HEK293 (cell line): ENCODE measurements around the gene FBRSL1.

Source experiments
- CTCF ChIA-PET: fragments of 350-600 bp; formaldehyde crosslinking; extraction: SDS; loops from one replicate; lab custom pipeline; 2021; ENCODE audit warnings: antibody characterized with exemption; lab: Yijun Ruan, JAX
- POLR2A ChIA-PET: fragments of 300-600 bp; formaldehyde crosslinking; extraction: SDS; loops from one replicate; lab custom pipeline; 2020; ENCODE audit warnings: antibody characterized with exemption, inconsistent platforms; lab: Yijun Ruan, JAX
- H3K27ac ChIP-seq: fragments of 200-500 bp; sonication (Bioruptor generic); 2 replicates; pipeline ENCODE4 v1.5.1; 2014; ENCODE audit warnings: low read depth, low read length, control low read depth, inconsistent platforms; ENCODE audit errors: extremely low read depth
- H3K36me3 ChIP-seq, 2 experiments: fragments of 200-500 bp in 1 of 2; sonication (Bioruptor generic) in 1 of 2; 1 replicate in 1 of 2; 2 replicates in 1 of 2; pipeline ENCODE4 v1.5.1; 2014 to 2017; ENCODE audit warnings: inconsistent platforms in 2 of 2, low read length in 2 of 2; ENCODE audit not compliant: control insufficient read depth in 2 of 2, insufficient read depth in 1 of 2
- H3K4me1 ChIP-seq: fragments of 200-500 bp; sonication (Bioruptor generic); 2 replicates; pipeline ENCODE4 v1.5.1; 2014; ENCODE audit warnings: mild to moderate bottlenecking, low read length, inconsistent platforms; ENCODE audit not compliant: control insufficient read depth, insufficient read depth
- H3K4me3 ChIP-seq: 2 replicates; pipeline ENCODE4 v1.5.1; 2011; ENCODE audit warnings: low read depth, mild to moderate bottlenecking, control low read depth, low read length, moderate library complexity
- H3K9me3 ChIP-seq: fragments of 200-500 bp; sonication (Bioruptor generic); 2 replicates; pipeline ENCODE4 v1.5.1; 2014; ENCODE audit warnings: low read depth, low read length, inconsistent platforms; ENCODE audit not compliant: control insufficient read depth, insufficient read depth
- BCL11B ChIP-seq: fragments of 450-650 bp; formaldehyde crosslinking; IDR thresholded peaks from 2 replicates; pipeline ENCODE4 v1.5.1; 2016; ENCODE audit warnings: low read depth, missing biosample characterization, missing genetic modification characterization
- GLI4 ChIP-seq: fragments of 450-650 bp; formaldehyde crosslinking; IDR thresholded peaks from 2 replicates; pipeline ENCODE4 v1.5.1; 2016; ENCODE audit warnings: missing biosample characterization, missing genetic modification characterization
- GLIS1 ChIP-seq: fragments of 450-650 bp; formaldehyde crosslinking; IDR thresholded peaks from 2 replicates; pipeline ENCODE4 v1.5.1; 2016; ENCODE audit warnings: missing biosample characterization, missing genetic modification characterization
- KLF7 ChIP-seq: fragments of 450-650 bp; formaldehyde crosslinking; IDR thresholded peaks from 2 replicates; pipeline ENCODE4 v1.5.1; 2016; ENCODE audit warnings: missing biosample characterization, missing genetic modification characterization, borderline replicate concordance
- SP2 ChIP-seq: fragments of 450-650 bp; formaldehyde crosslinking; IDR thresholded peaks from 2 replicates; pipeline ENCODE4 v1.5.1; 2016; ENCODE audit warnings: missing biosample characterization, missing genetic modification characterization
- YY2 ChIP-seq: fragments of 450-650 bp; formaldehyde crosslinking; IDR thresholded peaks from 2 replicates; pipeline ENCODE4 v1.5.1; 2016; ENCODE audit warnings: missing biosample characterization, missing genetic modification characterization
- ZBTB17 ChIP-seq: fragments of 450-650 bp; formaldehyde crosslinking; IDR thresholded peaks from 2 replicates; pipeline ENCODE4 v1.5.1; 2016; ENCODE audit warnings: missing biosample characterization, missing genetic modification characterization
- ZBTB7A ChIP-seq: fragments of 450-650 bp; formaldehyde crosslinking; IDR thresholded peaks from 2 replicates; pipeline ENCODE4 v1.5.1; 2016; ENCODE audit warnings: low read depth, missing biosample characterization, missing genetic modification characterization
- ZIC2 ChIP-seq: fragments of 450-650 bp; formaldehyde crosslinking; IDR thresholded peaks from 2 replicates; pipeline ENCODE4 v1.5.1; 2016; ENCODE audit warnings: missing biosample characterization, missing genetic modification characterization
- ZNF132 ChIP-seq: fragments of 450-650 bp; formaldehyde crosslinking; IDR thresholded peaks from 2 replicates; pipeline ENCODE4 v1.5.1; 2017; ENCODE audit warnings: missing biosample characterization, missing genetic modification characterization, borderline replicate concordance
- ZNF138 ChIP-seq: fragments of 450-650 bp; formaldehyde crosslinking; IDR thresholded peaks from 2 replicates; pipeline ENCODE4 v1.5.1; 2016; ENCODE audit warnings: missing biosample characterization, missing genetic modification characterization, borderline replicate concordance
- ZNF202 ChIP-seq: fragments of 450-650 bp; formaldehyde crosslinking; IDR thresholded peaks from 2 replicates; pipeline ENCODE4 v1.5.1; 2016; ENCODE audit warnings: missing biosample characterization, missing genetic modification characterization, borderline replicate concordance
- ZNF23 ChIP-seq: fragments of 450-650 bp; formaldehyde crosslinking; IDR thresholded peaks from 2 replicates; pipeline ENCODE4 v1.5.1; 2016; ENCODE audit warnings: missing biosample characterization, missing genetic modification characterization, borderline replicate concordance
- ZNF292 ChIP-seq: fragments of 450-650 bp; formaldehyde crosslinking; IDR thresholded peaks from 2 replicates; pipeline ENCODE4 v1.5.1; 2016; ENCODE audit warnings: low read depth, missing biosample characterization, missing genetic modification characterization, borderline replicate concordance
- ZNF423 ChIP-seq: fragments of 450-650 bp; formaldehyde crosslinking; IDR thresholded peaks from 2 replicates; pipeline ENCODE4 v1.5.1; 2016; ENCODE audit warnings: missing biosample characterization, missing genetic modification characterization
- ZNF529 ChIP-seq: fragments of 450-650 bp; formaldehyde crosslinking; IDR thresholded peaks from 2 replicates; pipeline ENCODE4 v1.5.1; 2017; ENCODE audit warnings: missing genetic modification characterization, missing biosample characterization; ENCODE audit not compliant: insufficient replicate concordance
- ZNF544 ChIP-seq: fragments of 450-650 bp; formaldehyde crosslinking; IDR thresholded peaks from 2 replicates; pipeline ENCODE4 v1.5.0; 2017; ENCODE audit warnings: missing biosample characterization, missing genetic modification characterization
- ZNF548 ChIP-seq: fragments of 450-650 bp; formaldehyde crosslinking; IDR thresholded peaks from 2 replicates; pipeline ENCODE4 v1.5.1; 2016; ENCODE audit warnings: missing biosample characterization, missing genetic modification characterization
- ZNF843 ChIP-seq: fragments of 450-650 bp; formaldehyde crosslinking; IDR thresholded peaks from 2 replicates; pipeline ENCODE4 v1.5.1; 2016; ENCODE audit warnings: missing biosample characterization, missing genetic modification characterization
- TF ChIP-seq, protein P1 (sequence below): fragments of 450-650 bp; formaldehyde crosslinking; IDR thresholded peaks from 2 replicates; pipeline ENCODE4 v1.5.1; 2016; ENCODE audit warnings: missing biosample characterization, missing genetic modification characterization
- TF ChIP-seq, protein P2 (sequence below): fragments of 450-650 bp; formaldehyde crosslinking; IDR thresholded peaks from 2 replicates; pipeline ENCODE4 v1.5.1; 2016; ENCODE audit warnings: missing biosample characterization, missing genetic modification characterization

Gene FBRSL1

DNA sequence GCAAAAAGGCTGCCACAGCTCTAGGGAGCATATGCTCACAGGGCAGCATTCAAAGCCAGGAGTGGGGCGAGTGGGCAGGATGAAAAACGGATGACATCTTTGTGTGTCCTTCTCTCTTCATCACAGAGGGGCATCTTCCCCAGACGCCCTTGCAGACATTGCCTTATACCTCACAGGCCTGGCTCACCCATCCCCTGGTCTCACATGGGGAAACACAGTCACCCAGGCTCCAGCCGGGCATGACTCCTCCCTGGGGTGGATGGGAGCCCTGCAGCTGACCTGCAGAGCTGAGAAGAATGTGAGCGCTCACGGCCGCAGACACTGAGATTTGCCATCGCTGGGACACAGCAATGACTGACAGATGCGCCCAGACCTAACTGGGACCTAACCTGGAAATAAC is 7.2 kb upstream of the FBRSL1 start:
- TF ChIP-seq YY2, result no peak
- TF ChIP-seq GLI4, result no peak
- TF ChIP-seq BCL11B (tag by site-specific recombination), result no peak
- TF ChIP-seq ZBTB17, result no peak
- TF ChIP-seq ZNF132 (tag by site-specific recombination), result no peak
- no peak for TF ChIP-seq ZNF202
- TF ChIP-seq ZNF548 (tag by site-specific recombination), result no peak
- TF ChIP-seq, protein P1, sequence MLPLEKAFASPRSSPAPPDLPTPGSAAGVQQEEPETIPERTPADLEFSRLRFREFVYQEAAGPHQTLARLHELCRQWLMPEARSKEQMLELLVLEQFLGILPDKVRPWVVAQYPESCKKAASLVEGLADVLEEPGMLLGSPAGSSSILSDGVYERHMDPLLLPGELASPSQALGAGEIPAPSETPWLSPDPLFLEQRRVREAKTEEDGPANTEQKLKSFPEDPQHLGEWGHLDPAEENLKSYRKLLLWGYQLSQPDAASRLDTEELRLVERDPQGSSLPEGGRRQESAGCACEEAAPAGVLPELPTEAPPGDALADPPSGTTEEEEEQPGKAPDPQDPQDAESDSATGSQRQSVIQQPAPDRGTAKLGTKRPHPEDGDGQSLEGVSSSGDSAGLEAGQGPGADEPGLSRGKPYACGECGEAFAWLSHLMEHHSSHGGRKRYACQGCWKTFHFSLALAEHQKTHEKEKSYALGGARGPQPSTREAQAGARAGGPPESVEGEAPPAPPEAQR (tag by site-specific recombination), result no peak
- no peak for TF ChIP-seq ZNF544 (tag by site-specific recombination)
- TF ChIP-seq ZNF138, result no peak
- TF ChIP-seq ZBTB7A (tag by site-specific recombination), result no peak
- ChIA-PET POLR2A (no interaction called here), CTCF (no interaction called here)
- H3K36me3 ChIP-seq, result no peaks in the 10 kb centered on the region
- H3K27ac ChIP-seq, result no peak overlapping the region
- no peak overlapping the region for H3K4me3 ChIP-seq
- no peaks in the 10 kb centered on the region for H3K9me3 ChIP-seq
- no peaks in the 10 kb centered on the region for H3K4me1 ChIP-seq

DNA sequence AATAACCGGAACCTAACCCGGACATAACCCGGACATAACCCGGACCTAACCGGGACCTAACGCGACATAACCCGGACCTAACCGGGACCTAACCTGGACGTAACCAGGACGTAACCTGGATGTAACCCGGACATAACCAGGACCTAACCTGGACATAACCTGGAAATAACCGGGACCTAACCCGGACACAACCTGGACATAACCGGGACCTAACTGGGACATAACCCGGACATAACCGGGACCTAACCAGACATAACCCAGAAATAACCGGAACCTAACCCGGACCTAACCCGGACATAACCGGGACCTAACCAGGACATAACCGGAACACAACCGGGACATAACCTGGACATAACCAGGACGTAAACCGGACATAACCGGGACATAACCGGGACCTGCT is 6.7 kb upstream of the FBRSL1 start:
- Histone ChIP-seq H3K27ac (no peak overlapping the region), H3K36me3 (no peaks in the 10 kb centered on the region), H3K9me3 (no peaks in the 10 kb centered on the region), H3K4me3 (no peak overlapping the region), H3K4me1 (no peaks in the 10 kb centered on the region)
- CTCF ChIA-PET, result interaction anchor here (0.5 kb wide), 1 partner anchor 23 kb away, joined by 3 read pairs; no protein-coding TSS in a partner anchor
- POLR2A ChIA-PET, result no interaction called here
- TF ChIP-seq ZNF292 (no peak), SP2 (tag by site-specific recombination) (peak; percentile 42; the same call in 1 of the 2 replicates)

DNA sequence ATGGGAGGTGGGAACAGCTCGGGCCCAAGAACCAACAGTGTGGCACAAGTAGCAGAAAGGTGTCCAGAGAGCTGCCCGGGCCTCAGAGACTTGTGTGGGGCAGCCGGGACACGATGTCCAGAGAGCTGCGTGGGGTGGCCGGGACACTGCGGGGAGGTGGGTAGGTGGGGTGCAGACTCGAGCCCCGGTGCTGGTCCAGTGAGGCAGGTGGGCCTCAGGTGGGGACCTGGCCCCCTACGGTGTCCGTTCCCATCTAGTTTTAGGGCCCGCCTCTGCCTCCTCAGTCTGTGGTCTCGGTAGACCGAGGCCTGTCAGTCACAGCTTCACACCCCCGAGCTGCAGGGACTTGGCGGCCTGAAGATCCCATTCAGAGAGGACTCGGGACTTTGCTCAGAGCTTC is 6.3 kb upstream of the FBRSL1 start:
- Histone ChIP-seq H3K4me1 (no peaks in the 10 kb centered on the region), H3K9me3 (no peaks in the 10 kb centered on the region), H3K36me3 (no peaks in the 10 kb centered on the region), H3K27ac (no peak overlapping the region), H3K4me3 (no peak overlapping the region)
- ChIA-PET POLR2A (no interaction called here), CTCF (interaction anchor here (0.5 kb wide), 1 partner anchor 23 kb away, joined by 3 read pairs; no protein-coding TSS in a partner anchor)
- TF ChIP-seq, protein P2, sequence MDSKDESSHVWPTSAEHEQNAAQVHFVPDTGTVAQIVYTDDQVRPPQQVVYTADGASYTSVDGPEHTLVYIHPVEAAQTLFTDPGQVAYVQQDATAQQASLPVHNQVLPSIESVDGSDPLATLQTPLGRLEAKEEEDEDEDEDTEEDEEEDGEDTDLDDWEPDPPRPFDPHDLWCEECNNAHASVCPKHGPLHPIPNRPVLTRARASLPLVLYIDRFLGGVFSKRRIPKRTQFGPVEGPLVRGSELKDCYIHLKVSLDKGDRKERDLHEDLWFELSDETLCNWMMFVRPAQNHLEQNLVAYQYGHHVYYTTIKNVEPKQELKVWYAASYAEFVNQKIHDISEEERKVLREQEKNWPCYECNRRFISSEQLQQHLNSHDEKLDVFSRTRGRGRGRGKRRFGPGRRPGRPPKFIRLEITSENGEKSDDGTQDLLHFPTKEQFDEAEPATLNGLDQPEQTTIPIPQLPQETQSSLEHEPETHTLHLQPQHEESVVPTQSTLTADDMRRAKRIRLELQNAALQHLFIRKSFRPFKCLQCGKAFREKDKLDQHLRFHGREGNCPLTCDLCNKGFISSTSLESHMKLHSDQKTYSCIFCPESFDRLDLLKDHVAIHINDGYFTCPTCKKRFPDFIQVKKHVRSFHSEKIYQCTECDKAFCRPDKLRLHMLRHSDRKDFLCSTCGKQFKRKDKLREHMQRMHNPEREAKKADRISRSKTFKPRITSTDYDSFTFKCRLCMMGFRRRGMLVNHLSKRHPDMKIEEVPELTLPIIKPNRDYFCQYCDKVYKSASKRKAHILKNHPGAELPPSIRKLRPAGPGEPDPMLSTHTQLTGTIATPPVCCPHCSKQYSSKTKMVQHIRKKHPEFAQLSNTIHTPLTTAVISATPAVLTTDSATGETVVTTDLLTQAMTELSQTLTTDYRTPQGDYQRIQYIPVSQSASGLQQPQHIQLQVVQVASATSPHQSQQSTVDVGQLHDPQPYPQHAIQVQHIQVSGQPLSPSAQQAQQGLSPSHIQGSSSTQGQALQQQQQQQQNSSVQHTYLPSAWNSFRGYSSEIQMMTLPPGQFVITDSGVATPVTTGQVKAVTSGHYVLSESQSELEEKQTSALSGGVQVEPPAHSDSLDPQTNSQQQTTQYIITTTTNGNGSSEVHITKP (tag by site-specific recombination), result no peak
- TF ChIP-seq ZNF843 (tag by site-specific recombination) (no peak), ZNF529 (tag by site-specific recombination) (no peak), ZBTB7A (tag by site-specific recombination) (no peak), GLIS1 (no peak), ZNF423 (tag by site-specific recombination) (no peak), ZNF23 (no peak), KLF7 (tag by site-specific recombination) (no peak), ZIC2 (no peak)
